H1 (cell line): ENCODE results near the gene NEU4.

Experiments used
- EZH2 ChIP-seq: fragments of 200-600 bp; sonication (generic); IDR thresholded peaks from 2 replicates; pipeline ENCODE4 v1.7.1; 2012; ENCODE audit warnings: low read depth, mild to moderate bottlenecking, moderate library complexity, low read length, inconsistent platforms; ENCODE audit not compliant: severe bottlenecking
- NANOG ChIP-seq: IDR thresholded peaks from 2 replicates; pipeline ENCODE4 v1.6.1; 2011; ENCODE audit warnings: low read length, low read depth, mild to moderate bottlenecking, inconsistent platforms; ENCODE audit not compliant: insufficient read depth, poor library complexity, severe bottlenecking
- NRF1 ChIP-seq: IDR thresholded peaks from 2 replicates; pipeline ENCODE4 v1.6.1; 2011; ENCODE audit warnings: mild to moderate bottlenecking, low read depth, low read length, improper control_type of control experiment
- POLR2AphosphoS5 ChIP-seq: IDR thresholded peaks from 2 replicates; pipeline ENCODE4 v1.6.1; 2011; ENCODE audit warnings: low read depth, low read length
- SIX5 ChIP-seq: IDR thresholded peaks from 2 replicates; pipeline ENCODE4 v1.6.1; 2011; ENCODE audit warnings: mild to moderate bottlenecking, low read depth, low read length
- SP2 ChIP-seq: IDR thresholded peaks from 2 replicates; pipeline ENCODE4 v1.6.1; 2012; ENCODE audit warnings: mild to moderate bottlenecking, low read length, inconsistent platforms
- SP4 ChIP-seq: IDR thresholded peaks from 2 replicates; pipeline ENCODE4 v1.6.1; 2012; ENCODE audit warnings: low read length, inconsistent platforms
- TBP ChIP-seq: IDR thresholded peaks from 2 replicates; pipeline ENCODE4 v1.6.1; 2011; ENCODE audit warnings: low read depth, low read length, improper control_type of control experiment
- YY1 ChIP-seq: IDR thresholded peaks from 2 replicates; pipeline ENCODE4 v1.6.1; 2011; ENCODE audit warnings: low read depth, mild to moderate bottlenecking, low read length
- TF ChIP-seq, protein P1 (sequence below): IDR thresholded peaks from 2 replicates; pipeline ENCODE4 v1.6.1; 2012; ENCODE audit warnings: inconsistent platforms
- TF ChIP-seq, protein P2 (sequence below), 3 experiments: IDR thresholded peaks; 1 replicate in 2 of 3; 2 replicates in 1 of 3; pipeline versions ENCODE4 v1.5.1 to v1.6.1; 2011; ENCODE audit warnings: low read length in 3 of 3, mild to moderate bottlenecking in 3 of 3, inconsistent platforms in 2 of 3, low read depth in 1 of 3, moderate library complexity in 1 of 3; ENCODE audit not compliant: insufficient read depth in 1 of 3; ENCODE audit errors: control extremely low read depth in 1 of 3
- TF ChIP-seq, protein P3 (sequence below): IDR thresholded peaks from 2 replicates; pipeline ENCODE4 v1.6.1; 2011; ENCODE audit warnings: low read length, improper control_type of control experiment

DNA sequence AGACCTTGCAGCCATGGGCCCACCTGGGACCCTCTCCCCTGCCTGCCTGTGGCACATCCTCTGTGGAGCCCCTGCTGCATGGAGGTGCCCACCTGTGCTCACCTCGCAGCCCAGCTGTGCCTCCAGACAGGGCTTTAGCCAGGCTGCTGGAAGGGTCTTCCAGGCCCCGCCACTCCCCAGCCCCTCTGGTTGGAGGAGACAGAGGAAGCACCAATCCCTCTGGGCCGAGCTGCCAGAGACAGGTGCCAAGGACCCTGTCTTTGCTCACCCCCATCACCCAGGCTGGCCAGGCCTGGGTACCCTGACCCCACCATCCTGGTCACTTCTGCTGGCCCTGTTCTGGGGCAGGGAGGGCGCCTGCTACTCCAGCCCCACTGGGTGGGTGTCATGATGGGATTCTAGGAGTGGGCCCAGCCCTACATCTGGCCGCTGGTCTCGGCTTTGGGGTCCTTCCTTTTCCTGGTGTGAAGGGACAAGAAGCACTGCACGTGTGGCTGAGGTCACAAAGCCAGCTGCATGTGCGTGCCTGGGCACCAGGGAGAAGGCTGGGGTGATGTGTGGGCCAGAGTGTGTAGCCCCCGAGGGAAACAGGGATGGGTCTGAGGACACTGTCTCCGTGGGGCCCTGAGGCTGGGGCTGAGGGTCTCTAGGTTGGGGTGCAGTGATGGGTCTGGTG, 9.3 kb upstream of the NEU4 start:
- TF ChIP-seq EZH2: no peak
- TF ChIP-seq NANOG: no peak
- no peak for TF ChIP-seq POLR2AphosphoS5
- TF ChIP-seq SP4: no peak
- TF ChIP-seq, protein P1, sequence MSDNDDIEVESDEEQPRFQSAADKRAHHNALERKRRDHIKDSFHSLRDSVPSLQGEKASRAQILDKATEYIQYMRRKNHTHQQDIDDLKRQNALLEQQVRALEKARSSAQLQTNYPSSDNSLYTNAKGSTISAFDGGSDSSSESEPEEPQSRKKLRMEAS: no peak
- TF ChIP-seq SIX5: no peak
- no peak for TF ChIP-seq TBP
- no peak for TF ChIP-seq SP2
- TF ChIP-seq, protein P2, sequence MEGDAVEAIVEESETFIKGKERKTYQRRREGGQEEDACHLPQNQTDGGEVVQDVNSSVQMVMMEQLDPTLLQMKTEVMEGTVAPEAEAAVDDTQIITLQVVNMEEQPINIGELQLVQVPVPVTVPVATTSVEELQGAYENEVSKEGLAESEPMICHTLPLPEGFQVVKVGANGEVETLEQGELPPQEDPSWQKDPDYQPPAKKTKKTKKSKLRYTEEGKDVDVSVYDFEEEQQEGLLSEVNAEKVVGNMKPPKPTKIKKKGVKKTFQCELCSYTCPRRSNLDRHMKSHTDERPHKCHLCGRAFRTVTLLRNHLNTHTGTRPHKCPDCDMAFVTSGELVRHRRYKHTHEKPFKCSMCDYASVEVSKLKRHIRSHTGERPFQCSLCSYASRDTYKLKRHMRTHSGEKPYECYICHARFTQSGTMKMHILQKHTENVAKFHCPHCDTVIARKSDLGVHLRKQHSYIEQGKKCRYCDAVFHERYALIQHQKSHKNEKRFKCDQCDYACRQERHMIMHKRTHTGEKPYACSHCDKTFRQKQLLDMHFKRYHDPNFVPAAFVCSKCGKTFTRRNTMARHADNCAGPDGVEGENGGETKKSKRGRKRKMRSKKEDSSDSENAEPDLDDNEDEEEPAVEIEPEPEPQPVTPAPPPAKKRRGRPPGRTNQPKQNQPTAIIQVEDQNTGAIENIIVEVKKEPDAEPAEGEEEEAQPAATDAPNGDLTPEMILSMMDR (IDR thresholded peaks at IDR 0.05; ENCODE audit: control extremely low read depth in 1 of 3, insufficient read depth in 1 of 3, low read depth in 1 of 3, low read length in 3 of 3): no peak
- TF ChIP-seq NRF1: no peak
- TF ChIP-seq, protein P3, sequence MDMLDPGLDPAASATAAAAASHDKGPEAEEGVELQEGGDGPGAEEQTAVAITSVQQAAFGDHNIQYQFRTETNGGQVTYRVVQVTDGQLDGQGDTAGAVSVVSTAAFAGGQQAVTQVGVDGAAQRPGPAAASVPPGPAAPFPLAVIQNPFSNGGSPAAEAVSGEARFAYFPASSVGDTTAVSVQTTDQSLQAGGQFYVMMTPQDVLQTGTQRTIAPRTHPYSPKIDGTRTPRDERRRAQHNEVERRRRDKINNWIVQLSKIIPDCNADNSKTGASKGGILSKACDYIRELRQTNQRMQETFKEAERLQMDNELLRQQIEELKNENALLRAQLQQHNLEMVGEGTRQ: no peak
- TF ChIP-seq YY1: no peak
